GM12878 (cell line): ENCODE results near the gene LDLRAD4. TPM values are rescaled to one million over a fixed set of nuclear protein-coding genes. Genes with fewer than 3 reads are reported as not detected.

Experiments
- ATAC-seq: fragments of 200-7000 bp; cut with Tn5 transposase; 3 replicates; pipeline ENCODE4 v1.9.1; 2020; ENCODE audit warnings: mild to moderate bottlenecking, moderate library complexity
- BruUV-seq: library from RNA; stranded (reverse); fragments of 400-500 nt; replicated peaks from 2 replicates; lab custom pipeline; 2021; lab: Mats Ljungman, UMichigan
- CTCF ChIA-PET: fragments of 300-600 bp; sonication (Branson Sonifier 250); formaldehyde crosslinking; extraction: SDS; loops from one replicate; lab custom pipeline; 2021; ENCODE audit warnings: inconsistent platforms; lab: Yijun Ruan, JAX
- POLR2A ChIA-PET: fragments of 350-600 bp; formaldehyde crosslinking; extraction: SDS; loops from one replicate; lab custom pipeline; 2021; ENCODE audit warnings: inconsistent platforms; lab: Charles Lee
- RAD21 ChIA-PET: fragments of 300-600 bp; sonication (Branson Sonifier 250); formaldehyde crosslinking; loops from one replicate; lab custom pipeline; 2023; ENCODE audit warnings: antibody characterized with exemption; ENCODE audit not compliant: unreplicated experiment; lab: Charles Lee
- SMC1A ChIA-PET: fragments of 300-600 bp; sonication (Branson Sonifier 250); formaldehyde crosslinking; loops from one replicate; lab custom pipeline; 2023; ENCODE audit not compliant: unreplicated experiment, uncharacterized antibody; lab: Charles Lee
- DNase-seq: peaks from one replicate; pipeline ENCODE4 v3.0.0-alpha.2; 2011; ENCODE audit warnings: low read depth, low spot score
- FAIRE-seq: peaks from 3 replicates; lab custom pipeline; 2011; peaks lifted over from hg19 to GRCh38; lab: Jason Lieb, UNC
- H2AFZ ChIP-seq: 2 replicates; pipeline ENCODE4 v1.6.0; 2011; ENCODE audit warnings: low read depth, low read length, control low read depth; ENCODE audit not compliant: control insufficient read depth
- H3K27ac ChIP-seq: 2 replicates; pipeline ENCODE4 v1.5.1; 2011; ENCODE audit warnings: control low read depth; ENCODE audit not compliant: control insufficient read depth, insufficient read depth
- H3K27me3 ChIP-seq, 2 experiments: replicated peaks in 1 of 2; 2 replicates each; pipeline versions ENCODE4 v1.6.0 to v1.6.1; 2011; ENCODE audit warnings: low read length in 1 of 2; ENCODE audit not compliant: control insufficient read depth in 2 of 2, insufficient read depth in 2 of 2
- H3K36me3 ChIP-seq, 2 experiments: 2 replicates each; pipeline ENCODE4 v1.5.1; 2011; ENCODE audit warnings: low read length in 1 of 2; ENCODE audit not compliant: control insufficient read depth in 2 of 2, insufficient read depth in 2 of 2
- H3K4me1 ChIP-seq: 2 replicates; pipeline ENCODE4 v1.6.1; 2011; ENCODE audit warnings: mild to moderate bottlenecking, low read length, moderate library complexity, mixed read lengths; ENCODE audit not compliant: control insufficient read depth, insufficient read depth
- H3K4me2 ChIP-seq: 2 replicates; pipeline ENCODE4 v1.6.0; 2011; ENCODE audit warnings: control low read depth; ENCODE audit not compliant: control insufficient read depth, insufficient read depth
- H3K4me3 ChIP-seq: fragments of 200-600 bp; sonication (generic); 2 replicates; pipeline ENCODE4 v1.5.1; 2016
- H3K79me2 ChIP-seq: 2 replicates; pipeline ENCODE4 v1.6.0; 2011; ENCODE audit warnings: low read length; ENCODE audit not compliant: control insufficient read depth, insufficient read depth
- H3K9ac ChIP-seq: 2 replicates; pipeline ENCODE4 v1.8.0; 2011; ENCODE audit warnings: low read length, control low read depth, mixed read lengths; ENCODE audit not compliant: control insufficient read depth, insufficient read depth
- H3K9me3 ChIP-seq: replicated peaks from 3 replicates; pipeline ENCODE4 v1.5.1; 2011; ENCODE audit warnings: mild to moderate bottlenecking, low read length; ENCODE audit not compliant: control insufficient read depth, insufficient read depth
- H4K20me1 ChIP-seq: 2 replicates; pipeline ENCODE4 v1.6.0; 2011; ENCODE audit not compliant: control insufficient read depth, insufficient read depth
- BCL11A ChIP-seq: IDR thresholded peaks from 2 replicates; pipeline ENCODE4 v1.6.1; 2011; ENCODE audit warnings: low read depth, low read length
- CBFB ChIP-seq: IDR thresholded peaks from 2 replicates; pipeline ENCODE4 v1.6.1; 2016; ENCODE audit warnings: antibody characterized with exemption, low read depth
- CBX5 ChIP-seq: sonication (generic); IDR thresholded peaks from 2 replicates; pipeline ENCODE4 v1.6.1; 2016; ENCODE audit warnings: low read depth, moderate library complexity, mild to moderate bottlenecking, inconsistent platforms
- FOXK2 ChIP-seq: fragments of 450-650 bp; IDR thresholded peaks from 2 replicates; pipeline ENCODE4 v1.6.1; 2017; ENCODE audit warnings: mild to moderate bottlenecking, moderate library complexity
- IRF3 ChIP-seq: fragments of 450-650 bp; IDR thresholded peaks from 2 replicates; pipeline ENCODE4 v1.6.1; 2014; ENCODE audit warnings: mild to moderate bottlenecking
- MEF2B ChIP-seq: fragments of 450-650 bp; IDR thresholded peaks from 2 replicates; pipeline ENCODE4 v1.6.1; 2018; ENCODE audit warnings: mild to moderate bottlenecking, moderate library complexity; ENCODE audit not compliant: partially characterized antibody, poor library complexity, severe bottlenecking
- MTA3 ChIP-seq: IDR thresholded peaks from 2 replicates; pipeline ENCODE4 v1.6.1; 2012; ENCODE audit warnings: low read length, inconsistent platforms, borderline replicate concordance
- NFYA ChIP-seq: IDR thresholded peaks from 2 replicates; pipeline ENCODE4 v1.6.1; 2011; ENCODE audit warnings: low read depth, mild to moderate bottlenecking, low read length, improper control_type of control experiment, borderline replicate concordance
- SMAD1 ChIP-seq: fragments of 450-650 bp; IDR thresholded peaks from 2 replicates; pipeline ENCODE4 v1.6.1; 2018; ENCODE audit warnings: mild to moderate bottlenecking, low read depth; ENCODE audit not compliant: partially characterized antibody
- SPI1 ChIP-seq: IDR thresholded peaks from 2 replicates; pipeline ENCODE4 v1.6.1; 2011; ENCODE audit warnings: low read depth, mild to moderate bottlenecking, low read length, moderate library complexity, borderline replicate concordance; ENCODE audit not compliant: insufficient read depth
- SREBF1 ChIP-seq: IDR thresholded peaks from 2 replicates; pipeline ENCODE4 v1.6.1; 2012; ENCODE audit warnings: mild to moderate bottlenecking, low read length
- STAT3 ChIP-seq: IDR thresholded peaks from 2 replicates; pipeline ENCODE4 v1.6.1; 2011; ENCODE audit warnings: low read depth, low read length, improper control_type of control experiment
- TCF3 ChIP-seq: IDR thresholded peaks from 2 replicates; pipeline ENCODE4 v1.6.1; 2012; ENCODE audit warnings: low read depth, mild to moderate bottlenecking, low read length, borderline replicate concordance; ENCODE audit not compliant: insufficient read depth
- ZNF24 ChIP-seq: fragments of 450-650 bp; IDR thresholded peaks from 2 replicates; pipeline ENCODE4 v1.6.1; 2017; ENCODE audit warnings: antibody characterized with exemption, mild to moderate bottlenecking
- ZNF622 ChIP-seq: fragments of 450-650 bp; IDR thresholded peaks from 2 replicates; pipeline ENCODE4 v1.6.1; 2017; ENCODE audit warnings: mild to moderate bottlenecking, inconsistent platforms
- WGBS: methylation state at CpG from one replicate; pipeline ENCODE4 v1.1.6; 2016; ENCODE audit warnings: low lambda C conversion rate; ENCODE audit not compliant: insufficient replicate concordance, insufficient coverage; ENCODE audit errors: missing lambda C conversion rate; 5-methylcytosine and 5-hydroxymethylcytosine counted together
- in situ Hi-C: fragments of 300-500 bp; cut with MboI; formaldehyde crosslinking; loops from 9 replicates; pipeline ENCODE4 v1.14.3; 2018; ENCODE audit warnings: mixed read lengths
- intact Hi-C: fragments of 100-400 bp; cut with micrococcal nuclease; formaldehyde crosslinking; loops from one replicate; pipeline ENCODE4 v1.14.2; 2022; ENCODE audit not compliant: unreplicated experiment
- polyA plus RNA-seq, 11 experiments: library from polyadenylated mRNA; depleted of rRNA in 4 of 11; unstranded in 6 of 11; stranded (reverse) in 5 of 11; fragments of >200 nt; fragmentation: Nextera tagmentation in 4 of 11; fragmentation: Illumina TruSeq in 1 of 11; extraction: Ambion mirVana in 4 of 11; extraction: Trizol in 1 of 11; gene quantifications; 1 replicate in 1 of 11; 2 replicates in 10 of 11; pipeline versions ENCODE4 v1.2.1 to v1.2.3, GENCODE V29; 2011 to 2016; ENCODE audit warnings: inconsistent platforms in 2 of 11, missing spikeins in 2 of 11, low read depth in 1 of 11
- total RNA-seq, 4 experiments: library from RNA; depleted of rRNA in 3 of 4; stranded (reverse); fragments of >200 nt in 3 of 4; fragmentation: Illumina TruSeq in 1 of 4; extraction: Trizol in 1 of 4; gene quantifications; 2 replicates each; pipeline versions ENCODE4 v1.2.1 to v1.2.3, GENCODE V29; 2013 to 2021
- TF ChIP-seq, protein P1 (sequence below): fragments of 150-350 bp; IDR thresholded peaks from 2 replicates; pipeline ENCODE4 v1.6.1; 2014; ENCODE audit warnings: mild to moderate bottlenecking, low read depth, low read length

The LDLRAD4 gene
- total and polyA plus RNA-seq, 10 of the 15 experiments (the other 5 are each of a cell fraction or from before 2014, with no cell fraction given), result 2.7 to 16.8 (median 11.2) TPM

GRCh38 chr18:13471198-13471845, 252.8 kb downstream of the LDLRAD4 start:
- Histone ChIP-seq H3K4me1 (no peaks in the 10 kb centered on the region), H4K20me1 (no peaks in the 10 kb centered on the region), H3K9ac (no peak overlapping the region), H3K36me3 (no peaks in the 10 kb centered on the region), H3K27ac (no peak overlapping the region), H3K4me3 (no peak overlapping the region), H2AFZ (no peak overlapping the region), H3K27me3 (no peaks in the 10 kb centered on the region), H3K79me2 (no peaks in the 10 kb centered on the region), H3K9me3 (no peaks in the 10 kb centered on the region; the same call in 2 of the 3 replicates), H3K4me2 (no peak overlapping the region)
- DNase-seq (no peak), FAIRE-seq (no peak), ATAC-seq (no peak)
- ChIA-PET CTCF (no interaction called here), SMC1A (no interaction called here), RAD21 (no interaction called here), POLR2A (no interaction called here)
- intact Hi-C loops, result no loop called here
- BruUV-seq, result no TSS peak
- WGBS, result 85% methylated on average over 17 of the region's 17 CpGs
- no peak for TF ChIP-seq CBFB
- TF ChIP-seq NFYA, result no peak
- no peak for TF ChIP-seq SMAD1
- no peak for TF ChIP-seq MTA3
- TF ChIP-seq SREBF1, result no peak
- no peak for TF ChIP-seq ZNF24
- in situ Hi-C loops, result no loop called here

- FAIRE-seq, result no peak
- no peak overlapping the region for H3K27ac ChIP-seq
- POLR2A ChIA-PET, result no interaction called here
- SMC1A ChIA-PET, result no interaction called here
- WGBS, result 72% methylated on average over 17 of the region's 17 CpGs
- no peak for ATAC-seq
- H2AFZ ChIP-seq, result no peak overlapping the region
- H3K4me2 ChIP-seq, result no peak overlapping the region
- intact Hi-C loops (no loop called here), in situ Hi-C loops (no loop called here)
- CTCF ChIA-PET, result no interaction called here
- no TSS peak for BruUV-seq
- H3K27me3 ChIP-seq, result no peaks in the 10 kb centered on the region
- H3K9ac ChIP-seq, result no peak overlapping the region
- no peak for DNase-seq
- no peaks in the 10 kb centered on the region for H4K20me1 ChIP-seq
- no peak overlapping the region for H3K4me3 ChIP-seq
- H3K79me2 ChIP-seq, result no peaks in the 10 kb centered on the region
- TF ChIP-seq MEF2B, result no peak
- TF ChIP-seq TCF3, result no peak
- no peak for TF ChIP-seq CBX5
- no peak for TF ChIP-seq ZNF622
- TF ChIP-seq STAT3, result no peak
- TF ChIP-seq SPI1, result no peak
- TF ChIP-seq, protein P1, sequence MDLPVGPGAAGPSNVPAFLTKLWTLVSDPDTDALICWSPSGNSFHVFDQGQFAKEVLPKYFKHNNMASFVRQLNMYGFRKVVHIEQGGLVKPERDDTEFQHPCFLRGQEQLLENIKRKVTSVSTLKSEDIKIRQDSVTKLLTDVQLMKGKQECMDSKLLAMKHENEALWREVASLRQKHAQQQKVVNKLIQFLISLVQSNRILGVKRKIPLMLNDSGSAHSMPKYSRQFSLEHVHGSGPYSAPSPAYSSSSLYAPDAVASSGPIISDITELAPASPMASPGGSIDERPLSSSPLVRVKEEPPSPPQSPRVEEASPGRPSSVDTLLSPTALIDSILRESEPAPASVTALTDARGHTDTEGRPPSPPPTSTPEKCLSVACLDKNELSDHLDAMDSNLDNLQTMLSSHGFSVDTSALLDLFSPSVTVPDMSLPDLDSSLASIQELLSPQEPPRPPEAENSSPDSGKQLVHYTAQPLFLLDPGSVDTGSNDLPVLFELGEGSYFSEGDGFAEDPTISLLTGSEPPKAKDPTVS, result no peak
- no peak for TF ChIP-seq IRF3
- no peak for TF ChIP-seq FOXK2
- TF ChIP-seq BCL11A, result no peak
- H3K36me3 ChIP-seq, result no peaks in the 10 kb centered on the region
- no peaks in the 10 kb centered on the region for H3K9me3 ChIP-seq
- RAD21 ChIA-PET, result no interaction called here
- H3K4me1 ChIP-seq, result no peaks in the 10 kb centered on the region
Observed at GRCh38 chr18:13471971-13472628, 253.5 kb downstream of the LDLRAD4 start.
